GM23338 (cell line): ENCODE results near the gene ATF1. TPM values are rescaled to one million over a fixed set of nuclear protein-coding genes. Genes with fewer than 3 reads are reported as not detected.

Experiments
- ATAC-seq: fragments of 200-7000 bp; cut with Tn5 transposase; 3 replicates; pipeline ENCODE4 v1.9.1; 2020
- DNase-seq: peaks from one replicate; pipeline ENCODE4 v3.0.0-alpha.2; 2015; ENCODE audit warnings: low spot score
- H2AFZ ChIP-seq: fragments of 200-600 bp; sonication (generic); 2 replicates; pipeline ENCODE4 v1.8.0; 2016; ENCODE audit warnings: antibody characterized with exemption, mild to moderate bottlenecking, moderate library complexity
- H3F3A ChIP-seq: fragments of 200-600 bp; sonication (generic); replicated peaks from 2 replicates; pipeline ENCODE4 v1.8.0; 2017; ENCODE audit warnings: antibody characterized with exemption, mixed run types, low read depth
- H3K27ac ChIP-seq: fragments of 200-600 bp; sonication (generic); 2 replicates; pipeline ENCODE4 v1.6.1; 2016; ENCODE audit warnings: low read depth
- H3K27me3 ChIP-seq: fragments of 200-600 bp; sonication (generic); 2 replicates; pipeline ENCODE4 v1.8.0; 2016; ENCODE audit warnings: mild to moderate bottlenecking, mixed run types, moderate library complexity; ENCODE audit not compliant: insufficient read depth
- H3K36me3 ChIP-seq: fragments of 200-600 bp; sonication (generic); 2 replicates; pipeline ENCODE4 v1.8.0; 2016; ENCODE audit warnings: mild to moderate bottlenecking; ENCODE audit not compliant: insufficient read depth
- H3K4me1 ChIP-seq: fragments of 200-600 bp; sonication (generic); 2 replicates; pipeline ENCODE4 v1.8.0; 2016; ENCODE audit warnings: mild to moderate bottlenecking, moderate library complexity; ENCODE audit not compliant: insufficient read depth
- H3K4me2 ChIP-seq: fragments of 200-600 bp; sonication (generic); 2 replicates; pipeline ENCODE4 v1.7.1; 2017; ENCODE audit warnings: mixed run types
- H3K4me3 ChIP-seq: fragments of 200-600 bp; sonication (generic); 2 replicates; pipeline ENCODE4 v1.6.1; 2016; ENCODE audit warnings: mixed run types
- H3K79me2 ChIP-seq: fragments of 200-600 bp; sonication (generic); replicated peaks from 2 replicates; pipeline ENCODE4 v1.8.0; 2017; ENCODE audit warnings: mild to moderate bottlenecking; ENCODE audit not compliant: insufficient read depth
- H3K9me2 ChIP-seq: fragments of 200-600 bp; sonication (generic); 2 replicates; pipeline ENCODE4 v1.8.0; 2017; ENCODE audit not compliant: insufficient read depth
- H4K20me1 ChIP-seq: fragments of 200-600 bp; sonication (generic); replicated peaks from 2 replicates; pipeline ENCODE4 v1.8.0; 2017; ENCODE audit warnings: mild to moderate bottlenecking; ENCODE audit not compliant: insufficient read depth
- H3K27ac Mint-ChIP-seq: 2 replicates; pipeline ENCODE4 v1.8.0; 2020; ENCODE audit warnings: inconsistent platforms, mild to moderate bottlenecking, moderate library complexity, mixed read lengths
- H3K27me3 Mint-ChIP-seq: 3 replicates; pipeline ENCODE4 v1.8.0; 2022; ENCODE audit warnings: low read depth, mild to moderate bottlenecking, moderate library complexity, mixed read lengths, inconsistent platforms; ENCODE audit not compliant: insufficient read depth, poor library complexity
- H3K36me3 Mint-ChIP-seq: 3 replicates; pipeline ENCODE4 v1.8.0; 2021; ENCODE audit warnings: low read depth, mild to moderate bottlenecking, inconsistent platforms, moderate library complexity, mixed read lengths
- H3K4me1 Mint-ChIP-seq: 3 replicates; pipeline ENCODE4 v1.8.0; 2020; ENCODE audit warnings: mild to moderate bottlenecking, inconsistent platforms, mixed read lengths
- H3K4me3 Mint-ChIP-seq: 3 replicates; pipeline ENCODE4 v1.8.0; 2021; ENCODE audit warnings: moderate library complexity, mild to moderate bottlenecking, inconsistent platforms, mixed read lengths
- H3K9me3 Mint-ChIP-seq: 3 replicates; pipeline ENCODE4 v1.8.0; 2020; ENCODE audit warnings: moderate library complexity, mild to moderate bottlenecking, inconsistent platforms, mixed read lengths
- CREB1 ChIP-seq: fragments of 250-450 bp; sonication (Bioruptor Pico); IDR thresholded peaks from 2 replicates; pipeline ENCODE4 v1.5.0; 2020; ENCODE audit warnings: low read depth, mild to moderate bottlenecking, moderate library complexity
- CTCF ChIP-seq, 2 experiments: fragments of 200-600 bp in 1 of 2; sonication (generic) in 1 of 2; conservative IDR thresholded peaks; 2 replicates each; pipeline versions ENCODE4 v1.5.1 to v1.6.1; 2016 to 2017; ENCODE audit warnings: antibody characterized with exemption in 2 of 2, low read depth in 2 of 2, mild to moderate bottlenecking in 2 of 2, moderate library complexity in 1 of 2
- ETS1 ChIP-seq: IDR thresholded peaks from 2 replicates; pipeline ENCODE4 v1.6.1; 2016; ENCODE audit warnings: antibody characterized with exemption
- EZH2 ChIP-seq: fragments of 200-600 bp; sonication (generic); IDR thresholded peaks from one replicate; pipeline ENCODE4 v1.8.0; 2017; ENCODE audit warnings: antibody characterized with exemption, mild to moderate bottlenecking, low read depth; ENCODE audit not compliant: unreplicated experiment
- EZH2phosphoT487 ChIP-seq: fragments of 200-600 bp; sonication (generic); IDR thresholded peaks from one replicate; pipeline ENCODE4 v1.8.1; 2018; ENCODE audit warnings: antibody characterized with exemption; ENCODE audit not compliant: unreplicated experiment
- JUNB ChIP-seq: IDR thresholded peaks from one replicate; pipeline ENCODE4 v1.6.1; 2016; ENCODE audit warnings: antibody characterized with exemption; ENCODE audit not compliant: unreplicated experiment
- NANOG ChIP-seq: IDR thresholded peaks from 2 replicates; pipeline ENCODE4 v1.6.1; 2016; ENCODE audit warnings: antibody characterized with exemption, borderline replicate concordance
- POLR2AphosphoS5 ChIP-seq: IDR thresholded peaks from 2 replicates; pipeline ENCODE4 v1.6.1; 2016; ENCODE audit warnings: antibody characterized with exemption, low read depth
- REST ChIP-seq: IDR thresholded peaks from one replicate; pipeline ENCODE4 v1.6.1; 2018; ENCODE audit warnings: antibody characterized with exemption; ENCODE audit not compliant: unreplicated experiment
- STAT1 ChIP-seq: IDR thresholded peaks from one replicate; pipeline ENCODE4 v1.6.1; 2016; ENCODE audit warnings: antibody characterized with exemption; ENCODE audit not compliant: unreplicated experiment
- ZNF114 ChIP-seq: fragments of 250-450 bp; sonication (Bioruptor Pico); IDR thresholded peaks from 2 replicates; pipeline ENCODE4 v1.5.0; 2020; ENCODE audit warnings: mild to moderate bottlenecking, moderate library complexity
- ZNF331 ChIP-seq: fragments of 250-450 bp; sonication (Bioruptor Pico); IDR thresholded peaks from 2 replicates; pipeline ENCODE4 v1.5.0; 2020; ENCODE audit warnings: low read depth, mild to moderate bottlenecking, moderate library complexity
- ZNF462 ChIP-seq: fragments of 250-450 bp; sonication (Bioruptor Pico); IDR thresholded peaks from 2 replicates; pipeline ENCODE4 v1.5.0; 2020; ENCODE audit warnings: mild to moderate bottlenecking, moderate library complexity
- polyA plus RNA-seq: library from polyadenylated mRNA; unstranded; fragments of >200 nt; fragmentation: Nextera tagmentation; extraction: Ambion mirVana; gene quantifications from 2 replicates; pipeline ENCODE4 v1.2.1, GENCODE V29; 2016
- total RNA-seq: library from RNA; depleted of rRNA; stranded (reverse); fragments of >200 nt; shearing (Covaris generic); gene quantifications from 2 replicates; pipeline ENCODE4 v1.2.3, GENCODE V29; 2014

Gene ATF1
- total and polyA plus RNA-seq, 2 experiments from 2014 or later: 17.5 to 22.7 TPM

- TF ChIP-seq EZH2phosphoT487: no peak
- no peak for TF ChIP-seq CREB1 (CRISPR knock-in tag)
- TF ChIP-seq ZNF462: no peak
- no peak for TF ChIP-seq ZNF114 (CRISPR knock-in tag)
- no peak for TF ChIP-seq EZH2
- TF ChIP-seq ETS1: no peak
- TF ChIP-seq POLR2AphosphoS5: no peak
- TF ChIP-seq STAT1: no peak
- TF ChIP-seq CTCF (conservative IDR thresholded peaks at IDR 0.05; ENCODE audit: low read depth in 2 of 2): no peak
- TF ChIP-seq ZNF331 (CRISPR knock-in tag): no peak
- no peak for TF ChIP-seq JUNB
- no peak for TF ChIP-seq REST
- no peak for TF ChIP-seq NANOG
- ATAC-seq (no peak), DNase-seq (no peak)
- H3K9me2 ChIP-seq: no peaks in the 10 kb centered on the region
- H3K36me3 ChIP-seq: peaks cover 33% of the 10 kb centered on the region
- no peak overlapping the region for H3K4me2 ChIP-seq
- H3K4me3 ChIP-seq: no peak overlapping the region
- H3F3A ChIP-seq: no peaks in the 10 kb centered on the region; the same call in 1 of the 2 replicates
- no peak overlapping the region for H3K27ac ChIP-seq
- H3K27me3 ChIP-seq: no peaks in the 10 kb centered on the region
- H4K20me1 ChIP-seq: peaks cover 3% of the 10 kb centered on the region; the same call in 1 of the 2 replicates
- no peaks in the 10 kb centered on the region for H3K79me2 ChIP-seq
- H3K4me1 Mint-ChIP-seq: no peaks in the 10 kb centered on the region
- no peak overlapping the region for H3K4me3 Mint-ChIP-seq
- no peak overlapping the region for H3K27ac Mint-ChIP-seq
- no peak overlapping the region for H2AFZ ChIP-seq
- H3K9me3 Mint-ChIP-seq: no peaks in the 10 kb centered on the region
- no peaks in the 10 kb centered on the region for H3K4me1 ChIP-seq
- H3K27me3 Mint-ChIP-seq: no peaks in the 10 kb centered on the region
- H3K36me3 Mint-ChIP-seq: peaks cover 36% of the 10 kb centered on the region
Observed at GRCh38 chr12:50718760-50719159, 45.1 kb upstream of the ATF1 start.
